ENCODE measurements around the gene LTC4S. TPM values are rescaled to one million over a fixed set of nuclear protein-coding genes. Genes with fewer than 3 reads are reported as not detected.
A peak's percentile ranks its signal among the peaks of the same experiment; 100 is the strongest.

The LTC4S gene
- total RNA-seq, 1 donor: 1.4 TPM

- H3K4me2 ChIP-seq (ENCODE audit: insufficient read depth, low read length): no peak overlapping the region
- no peaks in the 10 kb centered on the region for H3K9me3 ChIP-seq (ENCODE audit: low read depth, low read length)
- H3K27ac ChIP-seq (ENCODE audit: low read depth, low read length): no peak overlapping the region
- no peak overlapping the region for H3K4me3 ChIP-seq (ENCODE audit: insufficient read depth, low read length)
- DNase-seq (ENCODE audit: insufficient read length, low spot score, missing footprints): peak; percentile 81
- H3K4me1 ChIP-seq (ENCODE audit: insufficient read depth, low read length): peaks cover 25% of the 10 kb centered on the region
- no peak overlapping the region for H2AFZ ChIP-seq (ENCODE audit: low read length)
- peaks cover 35% of the 10 kb centered on the region for H3K36me3 ChIP-seq (ENCODE audit: insufficient read depth, low read length)
- no peaks in the 10 kb centered on the region for H3K27me3 ChIP-seq (ENCODE audit: insufficient read depth, low read length)
- H3K79me2 ChIP-seq (ENCODE audit: insufficient read depth, low read length): peaks cover 36% of the 10 kb centered on the region
- peaks cover 32% of the 10 kb centered on the region for H4K20me1 ChIP-seq (ENCODE audit: insufficient read depth, low read length)
- no peak for TF ChIP-seq CTCF (IDR thresholded peaks at IDR 0.05; ENCODE audit: extremely low read depth, low read depth, low read length)
These were observed 6.4 kb downstream of the LTC4S start for GRCh38 chr5:179800071-179800695.

- H3K27me3 ChIP-seq (ENCODE audit: insufficient read depth, low read length): no peaks in the 10 kb centered on the region
- no peak overlapping the region for H3K27ac ChIP-seq (ENCODE audit: low read depth, low read length)
- no peak overlapping the region for H2AFZ ChIP-seq (ENCODE audit: low read length)
- TF ChIP-seq CTCF (IDR thresholded peaks at IDR 0.05; ENCODE audit: extremely low read depth, low read depth, low read length): no peak
- H3K4me3 ChIP-seq (ENCODE audit: insufficient read depth, low read length): no peak overlapping the region
- H3K36me3 ChIP-seq (ENCODE audit: insufficient read depth, low read length): peaks cover 35% of the 10 kb centered on the region
- peaks cover 28% of the 10 kb centered on the region for H3K4me1 ChIP-seq (ENCODE audit: insufficient read depth, low read length)
- DNase-seq (ENCODE audit: insufficient read length, low spot score, missing footprints): peak; percentile 80
- peaks cover 37% of the 10 kb centered on the region for H4K20me1 ChIP-seq (ENCODE audit: insufficient read depth, low read length)
- H3K79me2 ChIP-seq (ENCODE audit: insufficient read depth, low read length): peaks cover 41% of the 10 kb centered on the region
- no peaks in the 10 kb centered on the region for H3K9me3 ChIP-seq (ENCODE audit: low read depth, low read length)
- H3K4me2 ChIP-seq (ENCODE audit: insufficient read depth, low read length): no peak overlapping the region
These were observed 7.0 kb downstream of the LTC4S start for GRCh38 chr5:179800696-179801201.

- peaks cover 45% of the 10 kb centered on the region for H3K79me2 ChIP-seq (ENCODE audit: insufficient read depth, low read length)
- H4K20me1 ChIP-seq (ENCODE audit: insufficient read depth, low read length): peaks cover 37% of the 10 kb centered on the region
These were observed 7.8 kb downstream of the LTC4S start for GRCh38 chr5:179801304-179802206.

More at GRCh38 chr5:179801304-179802206, 7.8 kb downstream of the LTC4S start:
- Histone ChIP-seq H3K27ac (ENCODE audit: low read depth, low read length) (no peak overlapping the region), H3K4me3 (ENCODE audit: insufficient read depth, low read length) (no peak overlapping the region), H3K9me3 (ENCODE audit: low read depth, low read length) (no peaks in the 10 kb centered on the region), H3K36me3 (ENCODE audit: insufficient read depth, low read length) (peaks cover 35% of the 10 kb centered on the region), H2AFZ (ENCODE audit: low read length) (no peak overlapping the region), H3K4me2 (ENCODE audit: insufficient read depth, low read length) (no peak overlapping the region), H3K27me3 (ENCODE audit: insufficient read depth, low read length) (no peaks in the 10 kb centered on the region), H3K4me1 (ENCODE audit: insufficient read depth, low read length) (peaks cover 28% of the 10 kb centered on the region)
- peak; percentile 58 for TF ChIP-seq CTCF (IDR thresholded peaks at IDR 0.05; ENCODE audit: extremely low read depth, low read depth, low read length)
- DNase-seq (ENCODE audit: insufficient read length, low spot score, missing footprints): peak; percentile 97
